K562 (cell line): ENCODE results near the gene ATXN2L. TPM values are rescaled to one million over a fixed set of nuclear protein-coding genes. Genes with fewer than 3 reads are reported as not detected.

Source experiments
- ATF3 ChIP-seq, 2 experiments: fragments of 450-650 bp in 1 of 2; sonication (generic) in 1 of 2; formaldehyde crosslinking in 1 of 2; IDR thresholded peaks in 1 of 2; conservative IDR thresholded peaks in 1 of 2; 2 replicates each; pipeline versions ENCODE4 v1.6.1 to v1.8.1; 2016 to 2023; ENCODE audit warnings: mild to moderate bottlenecking in 2 of 2, moderate library complexity in 2 of 2, inconsistent platforms in 1 of 2, missing genetic modification reagents in 1 of 2
- BRD4 ChIP-seq: fragments of 200-600 bp; sonication (generic); IDR thresholded peaks from 2 replicates; pipeline ENCODE4 v1.6.1; 2017; ENCODE audit warnings: inconsistent platforms
- CEBPG ChIP-seq, 3 experiments: fragments of 200-800 bp in 1 of 3; sonication (Bioruptor generic) in 1 of 3; sonication (generic) in 1 of 3; formaldehyde crosslinking in 1 of 3; IDR thresholded peaks in 2 of 3; conservative IDR thresholded peaks in 1 of 3; 2 replicates each; pipeline versions ENCODE4 v1.6.1 to v1.8.0; 2016 to 2022; ENCODE audit warnings: missing compliant biosample characterization in 2 of 3, missing genetic modification characterization in 2 of 3, mild to moderate bottlenecking in 1 of 3, missing genetic modification reagents in 1 of 3
- EGR1 ChIP-seq: fragments of 450-650 bp; conservative IDR thresholded peaks from 2 replicates; pipeline ENCODE4 v1.6.1; 2017; ENCODE audit warnings: mild to moderate bottlenecking
- JUN ChIP-seq, 2 experiments: sonication (generic) in 1 of 2; formaldehyde crosslinking in 1 of 2; IDR thresholded peaks; 2 replicates each; pipeline versions ENCODE4 v1.6.1 to v1.8.0; 2012 to 2022; ENCODE audit warnings: borderline replicate concordance in 2 of 2, mild to moderate bottlenecking in 2 of 2, improper control_type of control experiment in 1 of 2, low read depth in 1 of 2, low read length in 1 of 2, missing genetic modification reagents in 1 of 2
- NCOR1 ChIP-seq: fragments of 450-650 bp; IDR thresholded peaks from 2 replicates; pipeline ENCODE4 v1.6.1; 2016; ENCODE audit warnings: mild to moderate bottlenecking, moderate library complexity
- POLR2AphosphoS5 ChIP-seq: IDR thresholded peaks from 2 replicates; pipeline ENCODE4 v1.6.1; 2011; ENCODE audit warnings: mild to moderate bottlenecking, low read depth, low read length, moderate library complexity; ENCODE audit not compliant: control insufficient read depth, insufficient read depth
- SUPT5H ChIP-seq: fragments of 450-650 bp; IDR thresholded peaks from 2 replicates; pipeline ENCODE4 v1.6.1; 2016
- TARDBP ChIP-seq: fragments of 450-650 bp; IDR thresholded peaks from 2 replicates; pipeline ENCODE4 v1.6.1; 2016
- TOE1 ChIP-seq, 2 experiments: fragments of 450-650 bp in 1 of 2; sonication (generic) in 1 of 2; formaldehyde crosslinking in 1 of 2; IDR thresholded peaks; 2 replicates each; pipeline versions ENCODE4 v1.7.1 to v1.8.0; 2016 to 2022; ENCODE audit warnings: borderline replicate concordance in 2 of 2, mild to moderate bottlenecking in 2 of 2, antibody characterized with exemption in 1 of 2, inconsistent platforms in 1 of 2, low read depth in 1 of 2, missing genetic modification reagents in 1 of 2, moderate library complexity in 1 of 2
- ZNF197 ChIP-seq: fragments of 200-800 bp; sonication (Bioruptor generic); IDR thresholded peaks from 2 replicates; pipeline ENCODE4 v1.6.1; 2016; ENCODE audit warnings: low read depth, missing genetic modification characterization, missing compliant biosample characterization
- ZNF511 ChIP-seq: sonication (generic); formaldehyde crosslinking; IDR thresholded peaks from 2 replicates; pipeline ENCODE4 v1.8.0; 2022; ENCODE audit warnings: mild to moderate bottlenecking, missing genetic modification reagents
- ZNF740 ChIP-seq, 3 experiments: fragments of 200-800 bp in 1 of 3; sonication (Bioruptor generic) in 1 of 3; sonication (generic) in 1 of 3; formaldehyde crosslinking in 1 of 3; IDR thresholded peaks; 2 replicates each; pipeline versions ENCODE4 v1.6.1 to v1.8.0; 2016 to 2022; ENCODE audit warnings: mild to moderate bottlenecking in 2 of 3, missing compliant biosample characterization in 2 of 3, missing genetic modification characterization in 2 of 3, missing genetic modification reagents in 1 of 3
- polyA plus RNA-seq, 8 experiments: library from polyadenylated mRNA; depleted of rRNA in 4 of 8; stranded (reverse) in 5 of 8; unstranded in 3 of 8; fragments of >200 nt; fragmentation: Nextera tagmentation in 2 of 8; fragmentation: Illumina TruSeq in 1 of 8; extraction: Ambion mirVana in 2 of 8; extraction: Trizol in 1 of 8; gene quantifications; 2 replicates each; pipeline versions ENCODE4 v1.2.1 to v1.2.3, GENCODE V29; 2011 to 2014; ENCODE audit warnings: inconsistent platforms in 1 of 8, missing spikeins in 1 of 8
- total RNA-seq, 7 experiments: library from RNA; depleted of rRNA in 6 of 7; stranded (reverse); fragments of >200 nt in 6 of 7; fragmentation: Illumina TruSeq in 2 of 7; extraction: Trizol in 2 of 7; gene quantifications; 2 replicates each; pipeline versions ENCODE4 v1.2.1 to v1.2.3, GENCODE V29; 2011 to 2021; ENCODE audit warnings: low replicate concordance in 1 of 7

The ATXN2L gene
- total and polyA plus RNA-seq, 9 of the 15 experiments (the other 6 are each of a cell fraction or from before 2014, with no cell fraction given), result 3.8 to 280 (median 37.2) TPM

- peak; percentile 63; the same call in 1 of the 2 replicates for TF ChIP-seq CEBPG (CRISPR knock-in tag; IDR thresholded peaks at IDR 0.05)
- TF ChIP-seq CEBPG (tag; conservative IDR thresholded peaks at IDR 0.05 in 1 of 2, IDR thresholded peaks at IDR 0.05 in 1 of 2), result no peak
- no peak for TF ChIP-seq ATF3 (IDR thresholded peaks at IDR 0.05)
- TF ChIP-seq ATF3 (CRISPR knock-in tag; conservative IDR thresholded peaks at IDR 0.05), result 0 out of 2 replicates have a peak, but pooled peaks have one; percentile 19
- peak; percentile 64; the same call in 1 of the 2 replicates for TF ChIP-seq SUPT5H
- TF ChIP-seq NCOR1, result no peak
- TF ChIP-seq ZNF511 (CRISPR knock-in tag), result peak; percentile 92
- 0 out of 2 replicates have a peak, but pooled peaks have one; percentile 65 for TF ChIP-seq ZNF197 (CRISPR knock-in tag)
- peak; percentile 45; the same call in 1 of the 2 replicates for TF ChIP-seq TOE1 (IDR thresholded peaks at IDR 0.05; ENCODE audit: borderline replicate concordance)
- 0 out of 2 replicates have a peak, but pooled peaks have one; percentile 56 for TF ChIP-seq TOE1 (CRISPR knock-in tag; IDR thresholded peaks at IDR 0.05; ENCODE audit: borderline replicate concordance, low read depth)
- TF ChIP-seq JUN (IDR thresholded peaks at IDR 0.05; ENCODE audit: borderline replicate concordance, low read depth, low read length), result peak; percentile 22; the same call in 1 of the 2 replicates
- peak; percentile 96 for TF ChIP-seq JUN (CRISPR knock-in tag; IDR thresholded peaks at IDR 0.05; ENCODE audit: borderline replicate concordance)
- TF ChIP-seq POLR2AphosphoS5, result peak; percentile 53; the same call in 1 of the 2 replicates
- TF ChIP-seq TARDBP, result no peak
- no peak for TF ChIP-seq BRD4
- peak; percentile 67 for TF ChIP-seq ZNF740 (CRISPR knock-in tag; IDR thresholded peaks at IDR 0.05)
- no peak for TF ChIP-seq ZNF740 (tag; IDR thresholded peaks at IDR 0.05)
- 0 out of 2 replicates have a peak, but pooled peaks have one; percentile 33 for TF ChIP-seq EGR1
Measured at GRCh38 chr16:28879841-28880588, 57.2 kb downstream of the ATXN2L start (continued).
